Body of pancreas (tissue), 4 donors: ENCODE measurements around the gene BBX. TPM values are rescaled to one million over a fixed set of nuclear protein-coding genes. Genes with fewer than 3 reads are reported as not detected.
A peak's percentile ranks its signal among the peaks of the same experiment; 100 is the strongest.

Experiments
- ATAC-seq: fragments of 150-250 bp; one replicate; pipeline ENCODE4 v1.9.1; 2016
- DNase-seq, 4 donors: peaks; one replicate each; pipeline ENCODE4 v3.0.0-alpha.2; 2019
- H3K27ac ChIP-seq, 4 donors: fragments of 200-600 bp; sonication (generic); 1 replicate in 3 of 4; 2 replicates in 1 of 4; pipeline versions ENCODE4 v1.5.1 to v1.6.1; 2016 to 2019; ENCODE audit warnings: mild to moderate bottlenecking in 1 of 4, mixed read lengths in 1 of 4, moderate library complexity in 1 of 4
- H3K27me3 ChIP-seq, 2 donors: fragments of 200-600 bp; sonication (generic); one replicate each; pipeline ENCODE4 v1.6.0; 2016; ENCODE audit warnings: mild to moderate bottlenecking in 1 of 2
- H3K36me3 ChIP-seq, 2 donors: fragments of 200-600 bp; sonication (generic); replicated peaks in 1 of 2; 2 replicates each; pipeline ENCODE4 v1.5.1; 2016; ENCODE audit warnings: low read depth in 2 of 2; ENCODE audit not compliant: insufficient read depth in 1 of 2
- H3K4me1 ChIP-seq: fragments of 200-600 bp; sonication (generic); one replicate; pipeline ENCODE4 v1.6.0; 2016
- H3K4me3 ChIP-seq, 2 donors: fragments of 200-600 bp; sonication (generic); 1 replicate in 1 of 2; 2 replicates in 1 of 2; pipeline ENCODE4 v1.5.1; 2016 to 2019
- H3K9me3 ChIP-seq, 3 donors: fragments of 200-600 bp; sonication (generic); 1 replicate in 2 of 3; 2 replicates in 1 of 3; pipeline ENCODE4 v1.5.1; 2016
- CTCF ChIP-seq, 7 experiments: fragments of 450-650 bp in 4 of 7; fragments of 200-600 bp in 3 of 7; sonication (generic) in 3 of 7; IDR thresholded peaks; one replicate each; pipeline ENCODE4 v1.5.1; 2016 to 2019; ENCODE audit warnings: antibody characterized with exemption in 7 of 7
- POLR2A ChIP-seq, 3 donors: fragments of 450-650 bp; IDR thresholded peaks; one replicate each; pipeline ENCODE4 v1.6.1; 2016; ENCODE audit warnings: antibody characterized with exemption in 3 of 3, mild to moderate bottlenecking in 2 of 3
- WGBS, 2 donors: methylation state at CpG; one replicate each; pipeline ENCODE4 v1.1.5; 2017; 5-methylcytosine and 5-hydroxymethylcytosine counted together
- intact Hi-C: fragments of 100-400 bp; cut with DNase I; formaldehyde crosslinking; loops from one replicate; pipeline ENCODE4 v1.15.1; 2023
- total RNA-seq, 2 donors: library from RNA; depleted of rRNA; stranded (reverse); fragments of >200 nt; gene quantifications; one replicate each; pipeline ENCODE4 v1.1.0, GENCODE V29; 2016

BBX gene
- total RNA-seq, 2 donors from 2014 or later, result 17.5 to 28.8 TPM

GRCh38 chr3:107676469-107677309, 153.9 kb downstream of the BBX start:
- Histone ChIP-seq H3K4me3 (no peak overlapping the region), H3K27ac (no peak overlapping the region), H3K9me3 (no peaks in the 10 kb centered on the region), H3K4me1 (no peaks in the 10 kb centered on the region), H3K36me3 (no peaks in the 10 kb centered on the region), H3K27me3 (no peaks in the 10 kb centered on the region)
- 45 to 47% methylated on average over 2 of the region's 2 CpGs for WGBS, 2 donors
- TF ChIP-seq POLR2A (IDR thresholded peaks at IDR 0.05) (no peak), CTCF (IDR thresholded peaks at IDR 0.05) (peak; percentile 35 to 59 (median 55))
- DNase-seq (no peak), ATAC-seq (no peak)
- intact Hi-C loops, result no loop called here

- intact Hi-C loops, result no loop called here
- Histone ChIP-seq H3K9me3 (no peaks in the 10 kb centered on the region), H3K27me3 (no peaks in the 10 kb centered on the region), H3K36me3 (no peaks in the 10 kb centered on the region), H3K27ac (no peak overlapping the region), H3K4me1 (no peaks in the 10 kb centered on the region), H3K4me3 (no peak overlapping the region)
- no peak for DNase-seq
- ATAC-seq, result no peak
- TF ChIP-seq POLR2A (IDR thresholded peaks at IDR 0.05) (no peak), CTCF (IDR thresholded peaks at IDR 0.05) (no peak)
- 68 to 71% methylated on average over 2 of the region's 2 CpGs for WGBS, 2 donors
These were observed 157.2 kb downstream of the BBX start for GRCh38 chr3:107679921-107680320.

GRCh38 chr3:107680698-107681097, 157.9 kb downstream of the BBX start:
- no peak for DNase-seq
- H3K4me3 ChIP-seq, result no peak overlapping the region
- WGBS, 2 donors, result 92 to 93% methylated on average over 2 of the region's 2 CpGs
- ATAC-seq, result no peak
- H3K27me3 ChIP-seq, result no peaks in the 10 kb centered on the region
- intact Hi-C loops, result no loop called here
- H3K4me1 ChIP-seq, result no peaks in the 10 kb centered on the region
- H3K36me3 ChIP-seq, result no peaks in the 10 kb centered on the region
- no peak for TF ChIP-seq CTCF (IDR thresholded peaks at IDR 0.05)
- no peak for TF ChIP-seq POLR2A (IDR thresholded peaks at IDR 0.05)
- H3K27ac ChIP-seq, result no peak overlapping the region
- H3K9me3 ChIP-seq, result no peaks in the 10 kb centered on the region

GRCh38 chr3:107681396-107681795, 158.6 kb downstream of the BBX start:
- TF ChIP-seq POLR2A (IDR thresholded peaks at IDR 0.05) (no peak), CTCF (IDR thresholded peaks at IDR 0.05) (no peak)
- WGBS, 2 donors, result 66 to 82% methylated on average over 3 of the region's 3 CpGs
- Histone ChIP-seq H3K27me3 (no peaks in the 10 kb centered on the region), H3K4me1 (no peaks in the 10 kb centered on the region), H3K27ac (no peak overlapping the region), H3K36me3 (no peaks in the 10 kb centered on the region), H3K9me3 (no peaks in the 10 kb centered on the region), H3K4me3 (no peak overlapping the region)
- intact Hi-C loops, result no loop called here
- ATAC-seq, result no peak
- no peak for DNase-seq

GRCh38 chr3:107682580-107682979, 159.8 kb downstream of the BBX start:
- Histone ChIP-seq H3K36me3 (no peaks in the 10 kb centered on the region), H3K4me3 (no peak overlapping the region), H3K27ac (no peak overlapping the region), H3K4me1 (no peaks in the 10 kb centered on the region), H3K27me3 (no peaks in the 10 kb centered on the region), H3K9me3 (no peaks in the 10 kb centered on the region)
- no peak for ATAC-seq
- intact Hi-C loops, result no loop called here
- WGBS, 2 donors, result 55 to 58% methylated on average over 1 of the region's 1 CpG
- no peak for DNase-seq
- TF ChIP-seq POLR2A (IDR thresholded peaks at IDR 0.05) (no peak), CTCF (IDR thresholded peaks at IDR 0.05) (no peak)
